Glutamatergic neuron (in vitro differentiated cells): ENCODE data around the gene CTCFL. TPM values are rescaled to one million over a fixed set of nuclear protein-coding genes. Genes with fewer than 3 reads are reported as not detected.
A peak's percentile ranks its signal among the peaks of the same experiment; 100 is the strongest.

Experiments used
- DNase-seq: peaks from one replicate; pipeline ENCODE4 v3.0.0; 2022
- H3K27ac Mint-ChIP-seq: one replicate; pipeline ENCODE4 v1.8.0; 2020; ENCODE audit warnings: mild to moderate bottlenecking, mixed read lengths, inconsistent platforms; ENCODE audit not compliant: unreplicated experiment
- H3K27me3 Mint-ChIP-seq: one replicate; pipeline ENCODE4 v1.8.0; 2020; ENCODE audit warnings: mild to moderate bottlenecking, moderate library complexity, mixed read lengths, inconsistent platforms; ENCODE audit not compliant: unreplicated experiment
- H3K36me3 Mint-ChIP-seq: one replicate; pipeline ENCODE4 v1.8.0; 2020; ENCODE audit warnings: mild to moderate bottlenecking, mixed read lengths, inconsistent platforms; ENCODE audit not compliant: unreplicated experiment
- H3K4me1 Mint-ChIP-seq: one replicate; pipeline ENCODE4 v1.8.0; 2020; ENCODE audit warnings: mild to moderate bottlenecking, low read depth, mixed read lengths, inconsistent platforms; ENCODE audit not compliant: unreplicated experiment
- H3K4me3 Mint-ChIP-seq: one replicate; pipeline ENCODE4 v1.8.0; 2020; ENCODE audit warnings: mild to moderate bottlenecking, mixed read lengths, inconsistent platforms; ENCODE audit not compliant: unreplicated experiment
- H3K9me3 Mint-ChIP-seq: one replicate; pipeline ENCODE4 v1.8.0; 2020; ENCODE audit warnings: mild to moderate bottlenecking, moderate library complexity, mixed read lengths, inconsistent platforms; ENCODE audit not compliant: unreplicated experiment
- total RNA-seq: library from RNA; stranded (reverse); fragmentation: NEBNext Ultra II Directional; extraction: Animal tissue kit (Norgen Biotek cat#: 25700); gene quantifications from one replicate; pipeline ENCODE4 v1.2.1, GENCODE V29; 2021; ENCODE audit not compliant: unreplicated experiment
- TF ChIP-seq, protein P1 (sequence below): fragments of 200-600 bp; sonication (generic); IDR thresholded peaks from one replicate; pipeline ENCODE4 v1.5.0; 2021; ENCODE audit not compliant: partially characterized antibody, unreplicated experiment

CTCFL gene
- total RNA-seq, 1 donor from 2014 or later = not detected

DNA sequence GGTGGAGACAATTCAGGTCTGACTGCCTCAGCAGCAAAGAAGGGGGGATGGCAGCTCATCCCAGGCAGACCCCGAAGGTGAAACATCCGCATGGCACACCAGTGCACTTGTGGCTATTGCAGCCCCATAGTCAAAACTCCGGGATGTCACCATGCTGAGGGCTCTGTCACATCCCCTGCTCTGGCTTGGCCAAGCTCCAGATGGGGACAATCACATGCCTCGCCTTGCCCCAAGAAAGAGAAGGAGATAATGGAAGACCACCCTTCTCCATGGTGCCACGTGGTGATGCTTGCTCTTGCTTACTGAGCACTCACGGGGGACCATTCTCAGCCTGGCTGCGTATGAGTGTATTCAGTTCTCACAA lies 73.5 kb downstream of the CTCFL start:
- H3K9me3 Mint-ChIP-seq = peaks cover 11% of the 10 kb centered on the region
- no peak for DNase-seq
- H3K27me3 Mint-ChIP-seq = peaks cover 8% of the 10 kb centered on the region
- TF ChIP-seq, protein P1, sequence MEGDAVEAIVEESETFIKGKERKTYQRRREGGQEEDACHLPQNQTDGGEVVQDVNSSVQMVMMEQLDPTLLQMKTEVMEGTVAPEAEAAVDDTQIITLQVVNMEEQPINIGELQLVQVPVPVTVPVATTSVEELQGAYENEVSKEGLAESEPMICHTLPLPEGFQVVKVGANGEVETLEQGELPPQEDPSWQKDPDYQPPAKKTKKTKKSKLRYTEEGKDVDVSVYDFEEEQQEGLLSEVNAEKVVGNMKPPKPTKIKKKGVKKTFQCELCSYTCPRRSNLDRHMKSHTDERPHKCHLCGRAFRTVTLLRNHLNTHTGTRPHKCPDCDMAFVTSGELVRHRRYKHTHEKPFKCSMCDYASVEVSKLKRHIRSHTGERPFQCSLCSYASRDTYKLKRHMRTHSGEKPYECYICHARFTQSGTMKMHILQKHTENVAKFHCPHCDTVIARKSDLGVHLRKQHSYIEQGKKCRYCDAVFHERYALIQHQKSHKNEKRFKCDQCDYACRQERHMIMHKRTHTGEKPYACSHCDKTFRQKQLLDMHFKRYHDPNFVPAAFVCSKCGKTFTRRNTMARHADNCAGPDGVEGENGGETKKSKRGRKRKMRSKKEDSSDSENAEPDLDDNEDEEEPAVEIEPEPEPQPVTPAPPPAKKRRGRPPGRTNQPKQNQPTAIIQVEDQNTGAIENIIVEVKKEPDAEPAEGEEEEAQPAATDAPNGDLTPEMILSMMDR = no peak
- H3K4me1 Mint-ChIP-seq = peaks cover 13% of the 10 kb centered on the region
- no peak overlapping the region for H3K4me3 Mint-ChIP-seq
- H3K27ac Mint-ChIP-seq = no peak overlapping the region
- H3K36me3 Mint-ChIP-seq = peaks cover 4% of the 10 kb centered on the region

DNA sequence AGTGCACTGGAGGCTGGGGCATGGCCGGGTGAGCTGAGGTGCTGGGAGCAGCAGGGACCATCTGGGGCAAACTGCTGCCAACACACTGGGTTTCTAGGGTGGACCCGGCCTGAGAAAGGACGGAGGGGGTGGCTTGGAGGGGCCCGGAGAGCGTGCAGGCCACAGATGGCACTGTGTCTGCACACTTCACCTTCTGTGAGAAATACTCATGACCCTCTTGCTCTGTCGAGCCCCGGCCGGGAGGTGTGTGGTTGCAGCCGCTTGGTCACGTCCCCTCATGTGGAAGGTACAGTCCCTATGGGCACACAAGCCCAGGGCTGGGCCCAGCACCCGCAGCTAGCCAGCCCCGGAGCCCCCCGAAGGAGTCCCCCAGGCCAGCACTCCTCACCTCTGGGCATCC lies 74.0 kb downstream of the CTCFL start:
- Mint-ChIP-seq H3K36me3 (peaks cover 4% of the 10 kb centered on the region), H3K27me3 (peaks cover 8% of the 10 kb centered on the region), H3K9me3 (peaks cover 11% of the 10 kb centered on the region), H3K4me3 (no peak overlapping the region), H3K4me1 (peaks cover 13% of the 10 kb centered on the region), H3K27ac (no peak overlapping the region)
- TF ChIP-seq, protein P1 = no peak
- DNase-seq = peak; percentile 37

- no peak overlapping the region for H3K4me3 Mint-ChIP-seq
- H3K27ac Mint-ChIP-seq = no peak overlapping the region
- peaks cover 6% of the 10 kb centered on the region for H3K27me3 Mint-ChIP-seq
- peaks cover 13% of the 10 kb centered on the region for H3K4me1 Mint-ChIP-seq
- peaks cover 11% of the 10 kb centered on the region for H3K9me3 Mint-ChIP-seq
- peaks cover 7% of the 10 kb centered on the region for H3K36me3 Mint-ChIP-seq
- TF ChIP-seq, protein P1 = no peak
- no peak for DNase-seq
These were observed 74.5 kb downstream of the CTCFL start for GRCh38 chr20:57450419-57450818.

GRCh38 chr20:57449398-57450354 lies 75.3 kb downstream of the CTCFL start:
- peaks cover 13% of the 10 kb centered on the region for H3K4me1 Mint-ChIP-seq
- TF ChIP-seq, protein P1 = no peak
- H3K9me3 Mint-ChIP-seq = peaks cover 11% of the 10 kb centered on the region
- no peak overlapping the region for H3K27ac Mint-ChIP-seq
- peaks cover 7% of the 10 kb centered on the region for H3K27me3 Mint-ChIP-seq
- no peak overlapping the region for H3K4me3 Mint-ChIP-seq
- H3K36me3 Mint-ChIP-seq = peaks cover 8% of the 10 kb centered on the region
- no peak for DNase-seq

DNA sequence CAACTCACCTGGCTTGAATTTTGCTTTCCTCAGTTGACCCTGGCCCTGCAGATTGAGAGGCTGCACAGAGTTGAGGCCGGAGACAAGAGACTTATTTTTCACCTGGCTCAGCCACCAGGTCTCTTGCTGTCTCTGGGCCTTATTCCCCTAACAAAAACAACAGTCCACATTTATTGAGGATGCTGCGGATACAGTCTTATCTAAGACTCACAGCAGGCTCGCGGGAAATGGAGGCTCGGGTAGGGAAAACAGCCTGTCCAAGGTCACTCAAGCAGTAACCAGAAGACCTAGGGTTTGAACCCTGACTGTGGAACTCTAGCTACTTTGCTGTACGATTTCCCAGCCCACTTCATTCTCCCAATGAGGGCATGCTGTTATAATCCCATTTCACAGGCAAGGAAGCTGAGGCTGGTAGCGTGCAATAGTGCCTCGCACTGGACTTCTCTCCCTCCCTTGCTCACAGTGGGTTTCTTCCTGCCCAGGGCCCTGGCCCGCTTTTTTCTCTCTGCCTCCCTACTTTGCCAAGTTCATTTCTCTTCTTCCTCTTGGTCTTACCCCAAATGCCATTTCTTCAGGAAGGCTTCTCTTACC lies 76.1 kb downstream of the CTCFL start:
- TF ChIP-seq, protein P1 = no peak
- no peak for DNase-seq
- Mint-ChIP-seq H3K27ac (no peak overlapping the region), H3K4me3 (no peak overlapping the region), H3K4me1 (peaks cover 13% of the 10 kb centered on the region), H3K9me3 (peaks cover 11% of the 10 kb centered on the region), H3K27me3 (peaks cover 7% of the 10 kb centered on the region), H3K36me3 (peaks cover 8% of the 10 kb centered on the region)
